ENCODE results near the gene TMEM31.

- TF ChIP-seq POLR2A (IDR thresholded peaks at IDR 0.05; ENCODE audit: low read depth, low read length) (no peak), SMC3 (IDR thresholded peaks at IDR 0.05; ENCODE audit: low read depth, low read length) (no peak), MAFK (IDR thresholded peaks at IDR 0.05; ENCODE audit: low read depth, low read length) (no peak)
- TF ChIP-seq, protein P1, sequence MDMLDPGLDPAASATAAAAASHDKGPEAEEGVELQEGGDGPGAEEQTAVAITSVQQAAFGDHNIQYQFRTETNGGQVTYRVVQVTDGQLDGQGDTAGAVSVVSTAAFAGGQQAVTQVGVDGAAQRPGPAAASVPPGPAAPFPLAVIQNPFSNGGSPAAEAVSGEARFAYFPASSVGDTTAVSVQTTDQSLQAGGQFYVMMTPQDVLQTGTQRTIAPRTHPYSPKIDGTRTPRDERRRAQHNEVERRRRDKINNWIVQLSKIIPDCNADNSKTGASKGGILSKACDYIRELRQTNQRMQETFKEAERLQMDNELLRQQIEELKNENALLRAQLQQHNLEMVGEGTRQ (IDR thresholded peaks at IDR 0.05; ENCODE audit: low read depth, low read length), result no peak
- TF ChIP-seq, protein P2, sequence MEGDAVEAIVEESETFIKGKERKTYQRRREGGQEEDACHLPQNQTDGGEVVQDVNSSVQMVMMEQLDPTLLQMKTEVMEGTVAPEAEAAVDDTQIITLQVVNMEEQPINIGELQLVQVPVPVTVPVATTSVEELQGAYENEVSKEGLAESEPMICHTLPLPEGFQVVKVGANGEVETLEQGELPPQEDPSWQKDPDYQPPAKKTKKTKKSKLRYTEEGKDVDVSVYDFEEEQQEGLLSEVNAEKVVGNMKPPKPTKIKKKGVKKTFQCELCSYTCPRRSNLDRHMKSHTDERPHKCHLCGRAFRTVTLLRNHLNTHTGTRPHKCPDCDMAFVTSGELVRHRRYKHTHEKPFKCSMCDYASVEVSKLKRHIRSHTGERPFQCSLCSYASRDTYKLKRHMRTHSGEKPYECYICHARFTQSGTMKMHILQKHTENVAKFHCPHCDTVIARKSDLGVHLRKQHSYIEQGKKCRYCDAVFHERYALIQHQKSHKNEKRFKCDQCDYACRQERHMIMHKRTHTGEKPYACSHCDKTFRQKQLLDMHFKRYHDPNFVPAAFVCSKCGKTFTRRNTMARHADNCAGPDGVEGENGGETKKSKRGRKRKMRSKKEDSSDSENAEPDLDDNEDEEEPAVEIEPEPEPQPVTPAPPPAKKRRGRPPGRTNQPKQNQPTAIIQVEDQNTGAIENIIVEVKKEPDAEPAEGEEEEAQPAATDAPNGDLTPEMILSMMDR (conservative IDR thresholded peaks at IDR 0.05; ENCODE audit: low read depth, low read length), result no peak
Measured at GRCh38 chrX:103722505-103722904, 11.8 kb downstream of the TMEM31 start.

Measured in IMR-90 (cell line).